ENCODE results near the gene RPL36A.

Gene RPL36A

DNA sequence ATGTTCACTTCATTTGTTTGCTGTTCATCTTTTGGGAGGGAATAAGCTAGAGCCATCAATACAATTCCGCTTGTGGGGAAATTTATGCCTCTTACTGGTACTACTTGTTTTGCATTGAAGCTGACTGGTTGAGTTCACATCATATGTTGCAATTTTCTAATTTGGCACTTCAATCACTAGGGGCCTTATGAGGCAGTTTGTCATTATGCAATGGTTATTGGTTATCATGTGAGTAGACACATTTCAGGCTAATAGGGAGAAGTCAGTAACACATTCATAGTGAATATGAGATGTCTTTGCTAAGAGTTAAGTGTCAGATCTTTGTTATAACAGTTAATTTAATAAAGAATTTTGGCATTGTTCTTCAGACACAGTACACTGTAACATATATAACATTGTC lies 5.0 kb downstream of the RPL36A start:
- H3K4me3 ChIP-seq (ENCODE audit: low read depth, low read length) = no peak overlapping the region
- TF ChIP-seq POLR2A (IDR thresholded peaks at IDR 0.05; ENCODE audit: extremely low read depth, insufficient read length) (no peak), MYC (IDR thresholded peaks at IDR 0.05; ENCODE audit: low read depth, low read length) (no peak)
- TF ChIP-seq, protein P1, sequence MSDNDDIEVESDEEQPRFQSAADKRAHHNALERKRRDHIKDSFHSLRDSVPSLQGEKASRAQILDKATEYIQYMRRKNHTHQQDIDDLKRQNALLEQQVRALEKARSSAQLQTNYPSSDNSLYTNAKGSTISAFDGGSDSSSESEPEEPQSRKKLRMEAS (IDR thresholded peaks at IDR 0.05; ENCODE audit: low read depth, low read length) = no peak
- TF ChIP-seq, protein P2, sequence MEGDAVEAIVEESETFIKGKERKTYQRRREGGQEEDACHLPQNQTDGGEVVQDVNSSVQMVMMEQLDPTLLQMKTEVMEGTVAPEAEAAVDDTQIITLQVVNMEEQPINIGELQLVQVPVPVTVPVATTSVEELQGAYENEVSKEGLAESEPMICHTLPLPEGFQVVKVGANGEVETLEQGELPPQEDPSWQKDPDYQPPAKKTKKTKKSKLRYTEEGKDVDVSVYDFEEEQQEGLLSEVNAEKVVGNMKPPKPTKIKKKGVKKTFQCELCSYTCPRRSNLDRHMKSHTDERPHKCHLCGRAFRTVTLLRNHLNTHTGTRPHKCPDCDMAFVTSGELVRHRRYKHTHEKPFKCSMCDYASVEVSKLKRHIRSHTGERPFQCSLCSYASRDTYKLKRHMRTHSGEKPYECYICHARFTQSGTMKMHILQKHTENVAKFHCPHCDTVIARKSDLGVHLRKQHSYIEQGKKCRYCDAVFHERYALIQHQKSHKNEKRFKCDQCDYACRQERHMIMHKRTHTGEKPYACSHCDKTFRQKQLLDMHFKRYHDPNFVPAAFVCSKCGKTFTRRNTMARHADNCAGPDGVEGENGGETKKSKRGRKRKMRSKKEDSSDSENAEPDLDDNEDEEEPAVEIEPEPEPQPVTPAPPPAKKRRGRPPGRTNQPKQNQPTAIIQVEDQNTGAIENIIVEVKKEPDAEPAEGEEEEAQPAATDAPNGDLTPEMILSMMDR (IDR thresholded peaks at IDR 0.05; ENCODE audit: low read depth, low read length) = no peak
- DNase-seq (ENCODE audit: low read depth) = peak; percentile 71

DNA sequence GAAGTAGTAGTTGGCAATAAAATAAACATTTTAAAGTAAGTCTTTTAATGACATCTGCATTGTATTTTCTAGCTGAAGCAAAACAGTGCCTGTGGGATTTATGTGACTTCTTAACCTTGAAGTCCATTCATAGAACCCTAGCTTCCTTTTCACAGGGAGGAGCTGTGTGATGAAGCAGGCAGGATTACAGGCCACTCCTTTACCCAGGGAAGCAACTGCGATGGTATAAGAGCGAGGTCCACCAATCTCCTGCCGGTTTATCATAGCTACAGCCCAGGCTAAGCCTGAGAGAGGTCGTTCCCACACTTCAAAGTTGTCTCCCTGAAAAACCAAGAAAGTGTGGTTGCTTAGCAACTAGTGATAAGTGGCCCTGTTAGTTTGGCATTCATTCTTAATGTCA lies 7.0 kb downstream of the RPL36A start:
- no peak overlapping the region for H3K4me3 ChIP-seq (ENCODE audit: low read depth, low read length)
- no peak for DNase-seq (ENCODE audit: low read depth)
- TF ChIP-seq, protein P1 (IDR thresholded peaks at IDR 0.05; ENCODE audit: low read depth, low read length) = no peak
- TF ChIP-seq POLR2A (IDR thresholded peaks at IDR 0.05; ENCODE audit: extremely low read depth, insufficient read length) (no peak), MYC (IDR thresholded peaks at IDR 0.05; ENCODE audit: low read depth, low read length) (no peak)
- TF ChIP-seq, protein P2 (IDR thresholded peaks at IDR 0.05; ENCODE audit: low read depth, low read length) = no peak

DNA sequence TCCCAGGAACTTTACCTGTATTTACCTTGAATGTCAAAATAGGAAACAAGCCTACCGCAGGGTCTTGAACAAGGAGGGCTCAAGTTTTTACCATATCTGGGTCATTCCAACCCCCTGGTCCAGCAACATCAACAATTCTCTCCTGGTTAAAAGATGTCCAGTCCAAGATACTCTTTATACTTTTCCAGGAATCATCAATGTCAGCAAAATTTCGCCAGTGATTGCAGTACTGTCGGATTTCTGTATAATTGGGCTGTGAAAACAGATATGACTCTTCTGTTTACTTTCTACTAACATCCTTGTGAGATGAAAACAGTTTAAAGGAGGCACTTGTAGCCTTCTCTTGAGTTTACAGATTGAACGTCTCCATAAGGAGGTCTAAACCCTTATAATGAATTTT lies 7.9 kb downstream of the RPL36A start:
- DNase-seq (ENCODE audit: low read depth) = no peak
- TF ChIP-seq MYC (IDR thresholded peaks at IDR 0.05; ENCODE audit: low read depth, low read length) = no peak
- TF ChIP-seq, protein P2 (IDR thresholded peaks at IDR 0.05; ENCODE audit: low read depth, low read length) = no peak
- TF ChIP-seq POLR2A (IDR thresholded peaks at IDR 0.05; ENCODE audit: extremely low read depth, insufficient read length) = no peak
- TF ChIP-seq, protein P1 (IDR thresholded peaks at IDR 0.05; ENCODE audit: low read depth, low read length) = no peak
- no peak overlapping the region for H3K4me3 ChIP-seq (ENCODE audit: low read depth, low read length)

DNA sequence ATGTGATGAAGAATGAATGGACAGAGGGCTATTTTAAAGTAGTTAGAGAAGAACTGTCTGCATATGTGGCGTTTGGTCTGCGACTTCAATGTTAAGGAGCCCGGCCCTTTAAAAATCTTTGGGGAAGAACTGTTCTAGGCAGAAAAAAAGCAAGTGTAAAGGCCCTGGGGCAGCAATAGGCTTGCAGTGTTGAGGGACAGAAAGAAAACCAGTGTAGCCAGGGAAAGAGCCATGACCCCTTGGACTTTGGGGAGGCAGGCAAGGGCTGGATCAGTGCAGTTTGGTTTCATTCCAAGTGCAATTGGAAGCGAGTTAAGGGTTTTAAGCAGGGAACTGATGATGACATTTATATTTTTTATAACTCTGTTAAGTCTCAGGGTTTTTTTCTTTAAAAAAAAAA lies 9.0 kb downstream of the RPL36A start:
- H3K4me3 ChIP-seq (ENCODE audit: low read depth, low read length) = no peak overlapping the region
- TF ChIP-seq, protein P2 (IDR thresholded peaks at IDR 0.05; ENCODE audit: low read depth, low read length) = no peak
- no peak for TF ChIP-seq MYC (IDR thresholded peaks at IDR 0.05; ENCODE audit: low read depth, low read length)
- TF ChIP-seq, protein P1 (IDR thresholded peaks at IDR 0.05; ENCODE audit: low read depth, low read length) = no peak
- no peak for TF ChIP-seq POLR2A (IDR thresholded peaks at IDR 0.05; ENCODE audit: extremely low read depth, insufficient read length)
- DNase-seq (ENCODE audit: low read depth) = no peak

DNA sequence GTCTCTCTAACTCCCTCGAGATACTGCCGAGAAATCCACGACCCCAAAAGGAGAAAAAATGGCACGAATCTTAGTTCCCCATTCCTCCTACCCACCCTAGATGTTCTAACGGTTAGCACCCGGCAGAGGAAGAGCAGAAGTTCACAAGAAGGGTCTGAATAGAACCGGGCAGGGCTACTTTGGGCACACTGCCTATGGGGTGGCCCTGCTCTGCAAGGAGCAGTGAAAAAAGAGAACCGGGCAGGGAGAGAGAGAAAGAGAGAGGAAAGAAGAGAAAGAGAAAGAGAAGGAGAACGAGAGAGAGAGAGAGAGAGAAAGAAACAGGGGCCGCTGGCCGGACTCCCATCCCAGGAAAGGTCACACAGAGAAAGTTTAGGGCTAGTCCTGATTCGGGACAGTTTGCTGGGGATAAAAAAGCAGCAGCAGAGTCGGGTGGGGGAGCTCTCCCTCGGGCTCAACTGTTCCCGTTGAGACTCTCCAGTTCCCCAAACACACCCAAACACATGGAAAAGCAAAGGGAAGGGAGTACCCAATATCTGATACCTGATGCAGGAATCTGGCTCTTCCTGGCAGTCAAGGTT lies 16.4 kb downstream of the RPL36A start:
- TF ChIP-seq MYC (IDR thresholded peaks at IDR 0.05; ENCODE audit: low read depth, low read length) (no peak), POLR2A (IDR thresholded peaks at IDR 0.05; ENCODE audit: extremely low read depth, insufficient read length) (no peak)
- TF ChIP-seq, protein P1 (IDR thresholded peaks at IDR 0.05; ENCODE audit: low read depth, low read length) = no peak
- TF ChIP-seq, protein P2 (IDR thresholded peaks at IDR 0.05; ENCODE audit: low read depth, low read length) = no peak
- peak; percentile 64 for DNase-seq (ENCODE audit: low read depth)
- peak overlapping the region; percentile 97 for H3K4me3 ChIP-seq (ENCODE audit: low read depth, low read length)

All from NB4 (cell line).